GM18499 (cell line): ENCODE measurements around the gene MAGI1.
"Not testable (repeated sequence)": the region's sequence is repeated elsewhere in the genome, so short reads cannot be mapped to it uniquely, and the experiment has no call there.

Experiments used
- ATAC-seq: cut with Tn5 transposase; IDR thresholded peaks from one replicate; pipeline ENCODE4 v1.9.1; 2021; ENCODE audit warnings: moderate number of reproducible peaks; ENCODE audit not compliant: insufficient read depth, unreplicated experiment

MAGI1 gene

DNA sequence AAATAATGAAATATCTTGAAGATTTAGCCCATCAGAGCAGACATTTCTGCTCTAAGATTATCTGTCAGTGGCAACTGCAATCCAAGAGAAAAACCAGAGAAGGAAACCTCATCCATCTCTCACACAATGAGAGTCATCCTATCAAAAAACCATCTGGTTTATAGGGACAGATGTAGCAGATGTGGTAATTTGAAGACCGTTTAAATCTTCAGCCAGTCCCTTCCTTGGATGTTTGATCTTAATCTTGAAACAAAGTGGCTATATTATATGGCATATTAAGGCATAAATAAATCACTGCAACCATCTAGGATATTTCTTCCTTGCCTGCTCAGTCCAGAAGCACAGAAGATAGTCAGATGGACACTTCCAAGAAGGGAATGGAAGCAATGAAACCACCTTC, 305.3 kb downstream of the MAGI1 start:
- ATAC-seq, result no peak

DNA sequence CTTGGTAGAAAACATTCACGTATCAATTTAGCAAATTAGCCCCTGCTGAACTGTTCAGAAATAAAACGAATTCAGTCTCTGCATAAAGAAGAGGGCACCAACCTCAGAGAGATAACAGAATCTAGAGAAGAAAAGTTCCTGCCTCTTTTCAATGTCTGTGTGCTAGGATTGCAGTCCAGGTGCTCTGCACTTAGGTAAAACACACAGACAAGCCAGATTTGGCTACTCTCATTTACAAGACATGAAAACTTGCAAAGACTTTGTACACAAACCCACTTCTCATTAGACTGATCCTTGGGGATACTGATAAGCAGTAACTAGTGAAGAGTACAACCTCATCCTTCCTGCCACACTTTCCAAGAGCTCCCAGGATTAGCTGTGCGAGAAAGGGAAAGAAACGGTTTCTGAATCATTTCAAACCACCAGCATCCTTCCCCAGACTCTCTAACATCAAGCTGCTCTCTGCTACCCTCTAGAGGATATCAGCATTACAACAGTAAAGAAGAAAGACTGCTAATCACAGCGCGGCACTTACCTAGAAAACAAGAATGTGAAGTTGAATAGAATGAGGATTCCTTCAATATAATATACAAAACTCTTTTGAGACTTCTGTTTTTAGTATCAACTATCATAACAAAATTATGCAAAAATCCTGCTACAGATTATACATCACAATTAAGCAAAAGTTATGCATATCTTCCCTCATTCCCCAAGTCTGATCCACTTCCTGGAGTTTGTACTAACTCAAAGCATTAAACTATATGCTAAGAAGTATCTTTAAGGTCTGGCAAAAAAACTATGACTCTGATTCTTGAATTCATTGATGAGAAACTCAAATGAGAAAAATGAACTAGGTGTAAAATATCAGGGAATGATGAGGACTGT, 306.4 kb downstream of the MAGI1 start:
- ATAC-seq, result no peak

DNA sequence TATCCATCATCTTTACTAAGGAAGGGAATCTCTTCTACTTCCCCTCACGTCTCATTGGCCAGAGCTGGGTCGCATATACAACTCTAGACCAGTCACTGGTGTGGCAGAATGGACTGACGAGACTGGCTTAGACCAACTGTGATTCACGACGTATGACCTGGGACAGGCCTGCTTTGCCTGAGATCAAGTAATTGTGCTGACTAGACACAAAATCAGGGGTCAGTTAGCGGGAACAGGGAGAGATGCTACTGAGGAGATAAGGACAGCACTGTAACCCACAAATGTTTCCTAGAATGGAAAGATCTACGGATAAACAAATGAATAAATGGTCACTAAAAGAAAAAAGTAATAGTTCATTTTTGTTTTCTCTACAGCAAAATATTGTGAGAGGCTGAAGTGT, 308.3 kb downstream of the MAGI1 start:
- no peak for ATAC-seq

DNA sequence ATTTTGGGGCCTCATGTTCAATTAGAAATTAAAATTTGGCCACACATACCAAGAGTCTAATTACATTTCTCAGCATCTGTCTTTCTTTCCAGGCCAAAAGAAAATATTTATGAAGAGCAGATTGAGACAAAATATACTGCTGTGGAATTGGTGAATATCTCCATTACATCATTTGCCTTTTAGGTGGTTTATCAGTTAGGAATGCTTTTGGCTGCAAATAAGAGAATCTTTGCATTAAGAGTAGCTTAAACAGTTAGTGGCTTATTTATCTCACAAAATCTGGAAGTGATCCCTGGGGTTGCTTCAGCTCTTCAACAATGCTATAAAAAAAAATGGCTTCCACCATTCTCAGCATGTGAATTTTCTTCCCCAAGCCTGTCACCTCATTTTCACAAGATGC, 308.7 kb downstream of the MAGI1 start:
- ATAC-seq, result no peak

DNA sequence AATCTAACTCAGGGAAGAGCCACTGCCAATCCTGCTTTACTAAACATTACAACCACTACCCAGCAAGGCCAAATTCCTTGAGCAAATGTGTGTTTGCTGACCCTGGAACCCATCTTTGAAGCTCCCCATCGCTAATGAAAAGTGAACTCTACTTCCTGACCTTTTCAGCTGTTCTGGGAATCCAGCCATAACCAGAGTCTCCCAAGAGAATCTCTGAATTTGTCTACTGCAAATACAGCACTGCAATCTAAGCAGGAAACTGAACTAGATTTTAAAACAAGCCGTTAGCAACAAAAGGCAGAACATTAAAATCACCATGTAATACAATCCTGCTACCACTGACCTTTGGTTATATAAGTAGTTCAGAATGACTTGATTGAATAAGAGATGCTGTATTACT, 309.2 kb downstream of the MAGI1 start:
- ATAC-seq, result no peak

DNA sequence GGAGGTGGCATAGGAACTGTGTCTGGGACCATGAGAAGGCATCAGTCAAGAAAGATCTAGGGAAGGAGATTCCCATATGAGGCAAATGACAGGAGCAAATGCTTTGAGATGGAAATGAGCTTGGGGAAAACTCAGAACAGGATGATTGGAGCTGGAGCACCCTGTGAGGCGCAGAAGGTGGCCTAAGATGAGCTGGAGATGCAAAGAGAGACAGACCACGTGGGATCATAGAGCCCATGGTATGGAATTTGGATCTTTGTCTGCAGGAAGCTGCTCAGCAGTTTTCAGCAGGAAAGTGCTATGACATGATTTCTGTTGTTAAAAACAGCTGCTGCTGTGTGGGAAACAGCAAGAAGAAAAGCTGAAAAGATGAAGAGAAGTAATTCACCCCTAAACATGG, 310.6 kb downstream of the MAGI1 start:
- ATAC-seq, result no peak

DNA sequence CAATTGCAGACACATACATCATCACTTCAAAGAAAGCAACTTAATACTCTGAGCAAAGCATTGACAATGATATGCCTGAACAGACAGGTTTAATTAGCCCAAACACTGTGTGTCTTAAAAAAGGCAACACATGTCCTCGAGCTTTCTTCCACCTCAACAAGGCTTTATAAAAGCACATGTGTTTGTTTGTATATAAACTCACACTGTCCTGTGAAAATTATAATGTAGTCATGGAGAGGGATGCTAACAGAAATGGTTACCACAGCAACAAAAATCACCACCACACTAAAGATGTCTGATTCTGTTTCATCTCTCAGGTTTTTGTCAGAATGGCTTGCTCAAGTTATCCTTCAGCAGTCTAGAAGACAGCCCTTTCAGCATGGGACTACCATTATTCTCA, 314.7 kb downstream of the MAGI1 start:
- no peak for ATAC-seq

DNA sequence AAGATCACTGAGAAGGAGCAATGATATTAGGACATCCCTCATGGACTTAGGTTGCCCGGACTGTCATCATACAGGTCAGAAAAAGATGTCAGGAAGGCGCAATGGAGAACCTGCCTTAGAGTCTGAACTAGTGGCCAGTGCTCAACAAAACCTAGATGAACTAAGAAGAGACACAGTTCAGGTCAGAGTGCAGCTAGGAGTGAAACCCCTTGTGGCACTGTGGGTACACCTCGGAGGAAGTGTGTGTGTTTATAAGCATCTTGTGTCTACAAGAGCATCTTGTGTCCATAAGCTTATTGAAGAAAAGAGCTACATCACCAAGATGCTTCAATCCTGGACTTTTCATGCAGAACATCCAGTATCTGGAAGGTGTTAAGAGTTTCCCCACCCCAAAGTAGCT, 315.7 kb downstream of the MAGI1 start:
- ATAC-seq, result no peak

DNA sequence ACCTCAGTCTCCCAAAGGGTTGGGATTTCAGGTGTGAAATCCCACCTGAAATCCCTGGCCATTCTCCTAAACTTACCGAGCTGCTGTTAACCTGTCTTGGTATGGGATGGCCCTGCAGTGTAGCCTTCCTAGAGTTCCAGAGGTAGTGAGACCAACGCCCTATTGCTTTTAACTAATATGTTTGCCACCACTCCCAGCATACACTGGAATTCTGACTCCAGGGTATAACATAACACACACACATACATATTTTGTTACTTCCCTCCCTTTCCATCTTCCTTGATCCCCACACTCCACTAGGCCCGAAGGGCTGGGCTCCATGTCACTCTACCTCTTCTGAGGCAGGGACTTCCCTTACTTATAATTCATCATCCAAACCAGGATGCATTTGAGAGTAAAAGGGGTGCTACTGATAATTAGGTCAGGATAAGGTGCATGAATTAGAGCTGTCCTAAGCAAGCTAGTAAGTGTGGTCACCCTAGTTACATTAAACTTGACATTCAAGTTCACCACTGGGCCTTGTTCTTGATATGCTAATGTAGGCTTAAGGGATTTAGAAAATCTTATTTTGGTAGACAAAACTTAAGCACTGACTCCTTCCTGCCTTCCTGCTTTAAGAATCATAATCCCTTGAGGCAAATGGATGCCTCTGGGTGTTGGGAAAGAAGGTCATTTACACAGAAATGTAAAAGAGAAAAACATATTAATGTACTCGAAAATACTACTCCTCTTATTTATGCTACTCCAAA, 317.6 kb downstream of the MAGI1 start:
- no peak for ATAC-seq

DNA sequence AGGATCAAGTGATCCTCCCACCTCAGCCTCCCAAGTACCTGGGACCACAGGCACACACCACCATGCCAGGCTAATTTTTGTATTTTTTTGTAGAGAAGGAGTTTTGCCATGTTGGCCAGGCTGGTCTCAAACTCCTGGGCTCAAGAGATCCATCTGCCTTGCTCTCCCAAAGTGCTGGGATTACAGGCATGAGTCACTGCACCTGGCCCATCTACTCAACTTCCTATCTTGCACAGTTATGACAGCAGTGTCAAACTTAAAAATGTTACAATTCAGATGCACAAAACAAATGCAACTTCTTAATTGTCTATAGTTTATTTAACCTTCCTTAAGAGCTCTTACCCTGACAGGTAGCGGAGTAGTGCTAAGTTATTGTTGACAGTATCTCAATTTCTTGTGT, 319.1 kb downstream of the MAGI1 start:
- ATAC-seq, result not testable (repeated sequence)

DNA sequence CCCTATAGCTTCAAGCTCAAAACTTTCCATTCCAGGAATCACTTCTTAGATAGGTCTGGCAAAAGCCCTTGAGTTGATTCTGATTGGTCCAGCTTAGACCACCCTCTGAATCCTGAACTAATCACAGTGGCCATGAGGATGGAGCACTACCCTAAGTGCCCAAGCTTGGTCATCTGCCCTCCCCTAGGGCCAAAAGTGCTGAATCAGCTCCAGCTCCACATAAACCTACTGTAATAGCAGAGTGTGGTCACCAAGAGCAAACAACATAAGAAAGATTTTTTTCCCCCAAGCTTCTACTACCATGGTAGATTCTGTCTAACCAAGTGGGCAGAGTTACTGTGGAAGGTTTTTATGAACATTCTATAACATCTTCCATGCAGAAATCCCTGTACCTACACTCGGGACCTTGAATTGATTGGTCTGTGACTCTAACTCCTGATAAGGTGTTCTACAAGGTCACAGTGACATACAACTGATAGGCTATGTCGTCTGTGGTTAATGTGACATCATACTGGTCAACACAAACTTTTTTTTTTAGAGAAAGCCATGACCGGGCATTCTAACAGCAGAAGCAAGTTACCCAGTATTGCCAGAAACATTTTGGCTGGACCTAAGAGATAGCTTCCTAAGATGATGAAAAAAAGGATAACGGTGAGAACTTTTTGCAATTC, 320.9 kb downstream of the MAGI1 start:
- ATAC-seq, result no peak

DNA sequence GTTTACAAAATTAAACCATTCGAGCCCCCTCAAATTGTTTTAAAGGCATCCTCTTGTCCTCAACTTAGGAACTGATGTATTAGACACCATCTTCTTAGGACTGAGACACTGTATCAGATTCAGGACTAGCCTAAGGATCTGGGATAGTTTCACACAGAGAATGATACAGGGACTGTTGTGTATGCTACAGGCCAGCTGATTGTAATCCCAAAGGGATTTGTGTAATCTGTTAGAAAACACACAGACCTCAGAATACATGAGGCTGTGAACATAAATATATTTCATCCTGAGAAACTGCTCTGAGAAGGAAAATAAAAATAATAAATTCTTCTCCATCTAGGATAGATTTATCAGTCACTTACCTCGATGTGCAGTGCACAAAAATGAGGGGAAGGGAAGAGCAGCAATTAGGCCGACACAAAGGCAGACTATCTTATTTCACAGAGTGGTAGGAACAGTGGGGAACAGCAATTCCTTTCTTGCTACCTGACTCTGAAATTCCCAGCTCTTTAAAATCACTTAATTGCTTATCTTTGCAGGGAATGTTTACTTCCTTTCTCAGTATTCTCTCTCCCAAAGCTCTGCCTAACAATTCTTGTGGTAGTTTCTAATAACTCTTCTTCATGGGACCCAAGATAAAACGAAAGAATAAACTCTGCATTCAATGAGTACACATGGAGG, 322.5 kb downstream of the MAGI1 start:
- ATAC-seq, result no peak

DNA sequence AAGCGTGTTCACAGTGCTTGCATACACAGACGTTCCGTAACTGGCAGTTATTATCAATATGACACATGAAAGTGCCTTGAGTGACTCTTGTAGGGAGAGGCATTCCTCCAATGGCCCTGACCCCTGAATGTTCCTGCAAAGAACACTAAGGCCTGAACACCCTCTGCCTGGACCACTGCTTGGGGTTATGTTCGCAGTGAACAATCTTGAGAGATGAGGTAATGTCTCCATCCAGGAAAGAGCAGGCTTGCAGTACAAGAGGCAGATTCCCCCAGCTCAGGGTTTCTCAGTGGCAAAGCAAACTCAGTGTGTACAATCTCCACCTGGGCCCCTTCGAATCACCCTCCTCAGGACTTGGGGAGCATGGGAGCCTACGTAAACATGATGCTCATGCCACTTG, 324.6 kb downstream of the MAGI1 start:
- ATAC-seq, result no peak

DNA sequence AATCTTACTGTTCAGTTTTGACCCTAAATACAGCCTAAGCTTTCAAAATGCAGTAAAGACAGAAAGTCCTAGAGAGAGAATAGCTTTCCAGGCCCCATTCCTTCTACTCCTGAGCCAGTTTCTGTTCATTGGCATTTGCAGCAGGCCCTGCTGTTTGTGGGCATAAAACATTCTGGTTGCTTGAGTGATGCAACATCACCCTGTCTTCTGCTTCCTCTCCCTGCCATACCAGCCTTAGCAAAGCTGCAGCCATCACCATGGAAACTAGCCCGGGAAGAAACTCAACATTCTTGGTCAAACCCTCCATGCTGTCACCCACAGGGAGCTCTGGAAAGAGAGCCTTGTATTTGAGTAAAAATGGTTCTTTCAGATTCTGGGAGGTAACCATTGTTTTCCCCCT, 325.7 kb downstream of the MAGI1 start:
- no peak for ATAC-seq

DNA sequence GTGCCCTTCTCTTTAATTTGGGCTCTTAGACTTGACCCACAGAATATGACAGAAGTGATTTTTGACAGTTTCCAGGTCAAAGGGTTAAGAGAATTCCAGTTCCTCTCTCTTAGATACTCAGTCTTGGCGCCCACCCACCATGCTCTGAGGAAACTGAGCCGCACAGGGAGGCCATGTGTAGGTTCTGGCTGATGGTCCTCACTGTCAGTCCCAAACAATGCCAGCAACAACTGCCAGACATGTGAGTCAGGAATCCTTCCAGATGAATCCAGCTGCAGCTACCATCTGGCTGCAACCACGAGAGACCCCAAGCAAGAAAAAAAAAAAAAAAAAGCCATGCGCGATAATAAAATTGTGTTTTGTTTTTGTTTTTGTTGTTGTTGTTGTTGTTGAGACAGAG, 326.6 kb downstream of the MAGI1 start:
- no peak for ATAC-seq

DNA sequence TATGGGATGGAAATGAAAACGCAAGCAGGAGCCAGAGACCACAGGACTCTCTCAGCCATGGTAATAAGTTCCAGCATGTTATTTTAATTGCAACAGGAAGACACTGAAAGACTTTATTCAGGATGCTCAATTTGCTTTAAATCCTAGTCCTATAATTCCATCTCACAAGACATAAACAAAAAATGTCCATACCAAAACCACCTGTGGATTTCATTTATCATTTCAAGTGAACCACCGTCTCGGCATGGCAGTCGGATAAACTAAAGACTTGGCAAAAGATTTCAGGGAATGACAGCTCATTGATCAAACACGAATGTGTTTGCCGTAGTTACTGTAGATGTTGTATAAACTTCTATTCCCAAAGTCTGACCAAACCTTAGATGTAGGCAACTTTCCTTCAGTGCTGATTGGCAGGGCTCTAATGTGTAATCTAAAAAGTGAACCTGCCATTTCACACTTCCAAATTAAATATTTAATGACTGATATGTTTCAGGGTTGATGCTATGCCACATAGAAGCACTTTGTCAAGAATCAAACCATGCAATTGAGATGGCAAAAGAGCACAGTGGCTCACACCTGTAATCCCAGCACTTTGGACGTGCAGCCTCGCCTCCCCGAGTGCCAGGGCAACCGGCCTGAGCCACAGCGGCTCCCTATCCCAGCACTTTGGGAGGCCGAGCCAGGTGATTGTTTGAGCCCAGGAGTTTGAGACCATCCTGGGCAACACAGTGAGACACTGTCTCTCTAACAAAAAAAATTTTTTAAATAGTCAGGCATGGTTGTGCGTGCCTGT, 331.7 kb downstream of the MAGI1 start:
- no peak for ATAC-seq

DNA sequence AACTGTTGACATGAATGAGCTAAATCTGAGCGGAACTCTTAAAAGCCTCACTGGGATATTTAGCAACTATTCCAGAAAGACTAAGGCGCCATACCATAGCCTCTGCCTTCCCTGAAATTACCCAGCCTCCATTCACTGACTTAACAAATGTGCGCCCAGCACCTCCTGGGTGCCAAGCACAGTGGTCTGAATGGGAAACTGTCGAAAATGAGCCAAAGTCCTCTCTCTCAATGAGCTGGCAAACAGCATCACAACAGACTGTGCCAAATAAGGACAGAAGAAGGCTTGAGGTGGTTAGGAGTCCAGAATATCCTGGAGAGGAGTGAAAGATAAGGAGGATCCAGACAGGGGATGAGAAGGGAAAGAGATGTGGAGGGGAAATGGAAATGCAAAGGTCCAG, 332.4 kb downstream of the MAGI1 start:
- no peak for ATAC-seq

DNA sequence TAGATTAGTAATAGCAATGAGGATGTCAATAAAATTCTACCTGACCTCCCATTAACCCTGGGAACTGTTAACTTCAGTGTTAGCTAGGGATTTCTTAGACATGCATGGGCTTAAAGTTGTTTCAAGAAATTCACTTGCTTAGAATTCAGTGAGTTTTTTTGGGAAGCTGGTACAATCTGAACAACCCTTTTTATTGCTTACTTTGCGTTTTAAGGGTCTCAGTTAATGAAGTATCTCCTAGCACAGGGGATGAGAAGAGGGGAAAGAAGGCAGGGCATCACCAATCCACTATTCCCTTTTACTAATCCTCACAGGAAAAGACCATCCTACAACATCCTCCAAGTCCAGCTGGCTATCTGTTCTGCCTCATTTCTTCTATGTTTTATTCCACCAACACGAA, 334.9 kb downstream of the MAGI1 start:
- ATAC-seq, result no peak

DNA sequence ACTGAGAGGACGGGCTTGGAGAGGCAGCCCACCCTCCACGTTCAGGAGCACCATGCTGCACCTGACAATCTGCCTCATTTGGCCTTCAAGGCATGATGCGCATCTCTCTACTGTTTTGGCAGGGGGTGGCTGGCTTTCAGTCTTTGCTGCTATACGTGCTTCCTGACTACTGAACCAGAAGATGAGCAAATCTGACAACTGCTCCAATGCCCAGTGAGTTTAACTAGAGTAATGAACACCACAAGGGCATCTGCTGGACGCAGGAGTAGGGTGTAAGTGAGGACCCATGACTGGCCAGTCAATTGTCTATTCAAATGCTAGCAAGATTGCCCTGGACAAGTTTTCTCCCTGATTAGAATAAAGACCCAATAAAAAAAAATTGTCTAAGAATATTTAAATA, 335.7 kb downstream of the MAGI1 start:
- ATAC-seq, result no peak

DNA sequence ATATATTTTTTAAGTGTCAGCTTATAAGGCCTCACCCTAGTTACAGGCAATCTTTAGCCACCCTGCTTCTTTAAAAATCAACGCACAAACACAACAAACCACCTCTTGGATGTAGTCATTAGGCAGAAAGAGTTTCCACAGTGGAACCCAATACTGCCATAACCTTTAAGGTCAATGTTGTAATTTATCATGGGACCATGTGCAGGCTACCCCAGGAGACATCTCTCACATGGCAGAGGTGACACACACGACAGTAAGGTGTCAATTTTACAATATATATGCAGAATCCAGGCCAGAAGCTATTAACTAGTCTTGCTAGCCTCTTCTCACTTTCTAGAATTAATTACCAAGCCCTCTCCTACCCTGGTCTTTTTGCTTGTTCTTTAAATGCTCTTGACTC, 336.5 kb downstream of the MAGI1 start:
- no peak for ATAC-seq
